Hindlimb muscle (tissue), 1 donor: ENCODE data around the gene WDR54. TPM values are rescaled to one million over a fixed set of nuclear protein-coding genes. Genes with fewer than 3 reads are reported as not detected.
"Not testable (repeated sequence)": the region's sequence is repeated elsewhere in the genome, so short reads cannot be mapped to it uniquely, and the experiment has no call there.

Experiments used
- DNase-seq: peaks from one replicate; pipeline ENCODE4 v3.0.0-alpha.2; 2013
- polyA plus RNA-seq: library from polyadenylated mRNA; unstranded; fragments of 120-200 nt; gene quantifications from one replicate; pipeline ENCODE4 v1.2.1, GENCODE V29; 2013; ENCODE audit not compliant: insufficient read length

WDR54 gene
- polyA plus RNA-seq, 1 donor: 9.9 TPM

- no peak for DNase-seq
Observed at GRCh38 chr2:74407682-74408081, 13.8 kb upstream of the WDR54 start.

GRCh38 chr2:74413001-74413698 lies 8.4 kb upstream of the WDR54 start:
- DNase-seq: peak; percentile 58

GRCh38 chr2:74414441-74414840 lies 7.1 kb upstream of the WDR54 start:
- DNase-seq: no peak

- DNase-seq: peak; percentile 63
Observed at GRCh38 chr2:74414881-74415761, 6.4 kb upstream of the WDR54 start.

GRCh38 chr2:74415762-74416395 lies 5.7 kb upstream of the WDR54 start:
- DNase-seq: no peak

DNA sequence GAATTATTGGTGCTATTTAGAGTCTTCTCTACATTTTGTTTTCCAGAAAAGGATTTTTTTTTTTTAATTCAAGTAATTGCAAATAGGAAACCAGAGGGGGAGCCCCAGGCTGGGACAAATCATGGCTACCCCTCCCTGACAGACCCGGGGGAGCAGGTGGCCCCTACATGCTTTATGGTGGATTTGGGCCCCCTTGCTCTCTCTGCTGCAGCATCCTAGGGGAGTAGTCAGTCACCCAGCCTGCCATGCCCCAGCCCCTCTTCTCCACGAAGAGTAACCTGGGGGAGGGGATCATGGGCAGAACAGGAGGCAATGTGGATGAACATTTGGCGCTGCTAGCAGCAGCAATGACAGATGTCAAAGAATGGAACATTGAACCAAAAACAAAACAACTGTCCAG lies 4.8 kb upstream of the WDR54 start:
- no peak for DNase-seq

- DNase-seq: no peak
Observed at GRCh38 chr2:74417197-74417596, 4.3 kb upstream of the WDR54 start.

DNA sequence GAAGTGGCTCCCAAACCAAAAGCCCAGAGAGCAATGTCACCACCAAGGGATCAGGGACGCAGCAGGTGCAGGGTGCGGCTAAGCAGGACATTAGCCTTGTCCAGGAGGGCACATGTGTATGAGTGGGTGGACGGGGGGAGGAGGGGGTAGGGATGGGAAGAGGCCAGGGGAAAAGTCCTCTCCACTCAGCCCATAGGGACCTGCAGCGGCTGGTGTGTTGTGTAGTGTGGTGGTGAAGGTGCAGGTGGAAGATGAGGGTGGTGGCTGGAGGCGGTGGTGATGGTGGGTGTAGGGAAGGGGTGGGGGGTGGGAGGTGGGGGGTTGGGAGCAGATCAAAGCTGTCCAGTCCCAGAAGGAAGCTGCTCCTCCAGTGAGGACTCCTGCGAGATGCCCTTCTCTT lies 3.8 kb upstream of the WDR54 start:
- DNase-seq: no peak

DNA sequence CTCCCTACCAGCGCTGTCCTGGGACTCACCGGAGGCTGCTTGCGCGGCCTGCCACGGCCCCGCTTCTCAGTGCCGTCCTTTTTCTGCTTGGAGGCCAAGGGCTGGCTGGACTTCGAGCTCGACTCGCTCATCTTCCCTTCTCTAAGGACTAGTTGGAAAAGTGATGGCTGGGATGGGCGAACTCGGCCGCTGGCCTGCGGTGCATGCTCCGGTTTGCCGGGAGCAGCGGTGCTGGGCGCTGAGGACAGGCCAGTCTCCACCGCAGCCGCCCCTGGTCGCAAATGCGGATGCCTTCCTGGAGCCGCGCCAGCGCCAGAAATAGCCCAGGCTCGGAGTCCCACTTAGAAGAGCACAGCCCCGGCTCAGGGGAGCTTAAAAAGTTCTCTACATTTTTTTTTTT lies 3.2 kb upstream of the WDR54 start:
- no peak for DNase-seq

DNA sequence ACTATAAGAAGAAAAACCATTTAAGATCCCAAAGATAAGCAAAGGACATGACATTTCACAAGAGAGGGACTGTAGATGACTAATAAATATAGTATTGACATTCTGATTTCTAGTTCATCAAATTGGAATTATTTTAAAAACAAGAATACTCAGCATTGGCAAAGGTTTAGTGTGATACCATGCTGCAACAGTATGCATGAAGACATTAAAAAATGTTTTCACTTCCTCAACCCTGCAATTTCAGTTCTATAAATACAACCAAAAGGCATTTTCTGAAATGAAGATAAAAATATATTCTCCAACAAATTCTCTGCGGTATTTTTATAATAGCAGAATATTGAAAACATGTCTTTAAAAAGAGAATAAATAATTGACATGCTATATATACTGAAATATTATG lies 2.2 kb upstream of the WDR54 start:
- no peak for DNase-seq

- DNase-seq: no peak
Observed at GRCh38 chr2:74420006-74420405, 1.5 kb upstream of the WDR54 start.

GRCh38 chr2:74420443-74421103 lies 957 bp upstream of the WDR54 start:
- DNase-seq: not testable (repeated sequence)

GRCh38 chr2:74423231-74424095 lies 1.9 kb downstream of the WDR54 start:
- DNase-seq: no peak

DNA sequence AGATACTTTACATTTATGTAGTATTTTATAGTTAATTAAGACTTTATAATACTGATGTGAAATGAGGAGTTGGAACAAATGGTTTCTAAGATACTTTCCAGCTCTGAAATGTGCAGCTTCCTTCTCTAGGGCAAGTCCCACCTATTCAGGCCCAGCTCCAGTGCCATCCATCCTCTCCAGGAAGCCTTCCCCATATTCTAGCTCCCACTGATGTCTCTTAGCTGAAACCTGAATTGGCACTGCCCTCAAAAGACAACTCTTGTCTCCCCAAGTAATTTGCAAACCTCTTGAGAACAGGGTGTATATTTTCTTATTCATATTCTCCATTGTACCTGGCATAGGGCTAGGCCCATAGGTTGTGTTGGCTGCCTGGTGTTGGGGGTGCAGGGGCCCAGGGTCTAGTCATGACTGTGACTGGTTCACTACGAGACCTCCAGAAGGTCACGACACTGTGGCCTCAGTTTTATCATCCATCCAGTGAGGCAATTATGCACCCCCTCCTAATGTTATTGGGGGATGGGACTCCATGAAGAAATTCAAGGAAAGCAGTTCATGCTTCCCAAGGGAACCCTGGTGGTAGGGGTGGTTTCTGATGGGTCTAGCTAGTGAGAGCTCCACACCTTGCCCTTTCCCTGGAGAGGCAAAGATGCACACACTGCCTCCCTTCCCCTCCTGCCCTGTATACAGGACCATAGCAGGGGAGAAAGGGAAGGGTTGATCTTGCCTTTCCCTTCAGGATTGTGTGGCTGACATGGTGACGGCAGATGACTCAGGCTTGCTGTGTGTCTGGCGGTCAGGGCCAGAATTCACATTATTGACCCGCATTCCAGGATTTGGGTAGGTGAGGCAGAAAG lies 2.8 kb downstream of the WDR54 start:
- DNase-seq: no peak

- DNase-seq: no peak
Observed at GRCh38 chr2:74424995-74425406, 3.5 kb downstream of the WDR54 start.

- no peak for DNase-seq
Observed at GRCh38 chr2:74425523-74425922, 4.0 kb downstream of the WDR54 start.

DNA sequence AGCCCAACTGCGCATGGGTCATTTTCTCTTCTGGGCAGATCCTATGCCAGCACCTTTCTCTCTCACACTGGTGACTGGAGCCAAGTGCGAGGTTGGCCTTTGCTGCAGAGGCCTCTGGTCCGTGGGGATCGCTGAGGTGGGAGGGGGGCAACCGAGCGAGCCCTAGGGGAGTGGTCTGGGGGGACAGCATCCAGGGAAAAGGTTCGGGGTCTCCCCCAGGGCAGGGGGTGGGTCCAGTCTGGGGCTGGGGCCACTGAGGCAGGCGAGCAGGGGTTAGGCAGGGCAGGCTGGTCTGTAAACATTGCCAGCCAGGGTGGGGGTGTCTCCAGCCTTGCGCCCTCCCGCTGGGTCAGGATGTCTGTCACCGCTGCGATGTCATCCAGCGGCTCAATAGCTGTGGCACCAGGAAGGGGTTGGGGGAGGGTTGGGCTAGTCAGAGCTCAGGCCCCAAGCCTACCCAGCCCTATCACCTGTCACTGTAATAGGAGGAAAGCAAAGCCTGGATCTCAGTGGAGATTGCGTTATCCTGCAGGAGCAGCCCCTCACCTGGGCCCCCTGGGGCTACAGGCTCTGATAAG lies 4.7 kb downstream of the WDR54 start:
- DNase-seq: no peak

DNA sequence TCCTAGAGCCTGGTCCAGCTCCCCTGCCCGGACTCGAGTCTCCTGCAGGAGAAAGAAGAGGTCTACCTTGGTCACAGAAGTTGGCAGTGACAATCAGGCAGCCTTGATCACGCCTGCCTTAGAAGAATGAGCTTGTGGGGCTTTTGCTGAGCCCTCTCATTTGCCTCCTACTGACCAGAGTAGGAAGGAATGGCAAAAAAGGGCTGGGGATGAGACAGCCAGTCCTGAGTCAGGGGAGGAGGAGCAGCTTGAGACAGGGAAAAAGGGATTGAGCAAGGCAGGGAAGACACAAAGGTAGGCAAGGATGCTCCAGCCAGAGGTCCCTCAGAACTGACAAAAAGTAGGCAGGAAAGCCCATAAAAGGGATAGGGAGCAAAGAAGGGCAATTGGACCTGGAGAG lies 6.0 kb downstream of the WDR54 start:
- no peak for DNase-seq

GRCh38 chr2:74428675-74429074 lies 7.1 kb downstream of the WDR54 start:
- DNase-seq: no peak
